SK-N-DZ (cell line): ENCODE data around the gene GANC.

ENCODE experiments used
- DNase-seq: peaks from one replicate; pipeline ENCODE4 v3.0.0-alpha.2; 2015; ENCODE audit warnings: low spot score

The GANC gene

GRCh38 chr15:42378011-42378410, 105.0 kb downstream of the GANC start:
- DNase-seq: no peak

- no peak for DNase-seq
Observed at GRCh38 chr15:42384597-42384996, 111.6 kb downstream of the GANC start.

GRCh38 chr15:42385206-42385979, 112.4 kb downstream of the GANC start:
- peak; percentile 34 for DNase-seq

- no peak for DNase-seq
Observed at GRCh38 chr15:42385980-42386700, 113.1 kb downstream of the GANC start.

GRCh38 chr15:42387603-42388002, 114.6 kb downstream of the GANC start:
- DNase-seq: no peak

GRCh38 chr15:42392309-42393024, 119.5 kb downstream of the GANC start:
- DNase-seq: no peak

- no peak for DNase-seq
Observed at GRCh38 chr15:42394106-42394505, 121.1 kb downstream of the GANC start.

- DNase-seq: no peak
Observed at GRCh38 chr15:42395838-42396237, 122.8 kb downstream of the GANC start.

GRCh38 chr15:42401544-42402454, 128.8 kb downstream of the GANC start:
- DNase-seq: no peak

GRCh38 chr15:42402455-42403205, 129.6 kb downstream of the GANC start:
- DNase-seq: no peak

- DNase-seq: no peak
Observed at GRCh38 chr15:42403389-42403788, 130.4 kb downstream of the GANC start.

GRCh38 chr15:42404461-42405235, 131.6 kb downstream of the GANC start:
- DNase-seq: no peak

- no peak for DNase-seq
Observed at GRCh38 chr15:42405863-42406482, 133.0 kb downstream of the GANC start.
